Measurements from ENCODE around the gene BMP7.

Gene BMP7

DNA sequence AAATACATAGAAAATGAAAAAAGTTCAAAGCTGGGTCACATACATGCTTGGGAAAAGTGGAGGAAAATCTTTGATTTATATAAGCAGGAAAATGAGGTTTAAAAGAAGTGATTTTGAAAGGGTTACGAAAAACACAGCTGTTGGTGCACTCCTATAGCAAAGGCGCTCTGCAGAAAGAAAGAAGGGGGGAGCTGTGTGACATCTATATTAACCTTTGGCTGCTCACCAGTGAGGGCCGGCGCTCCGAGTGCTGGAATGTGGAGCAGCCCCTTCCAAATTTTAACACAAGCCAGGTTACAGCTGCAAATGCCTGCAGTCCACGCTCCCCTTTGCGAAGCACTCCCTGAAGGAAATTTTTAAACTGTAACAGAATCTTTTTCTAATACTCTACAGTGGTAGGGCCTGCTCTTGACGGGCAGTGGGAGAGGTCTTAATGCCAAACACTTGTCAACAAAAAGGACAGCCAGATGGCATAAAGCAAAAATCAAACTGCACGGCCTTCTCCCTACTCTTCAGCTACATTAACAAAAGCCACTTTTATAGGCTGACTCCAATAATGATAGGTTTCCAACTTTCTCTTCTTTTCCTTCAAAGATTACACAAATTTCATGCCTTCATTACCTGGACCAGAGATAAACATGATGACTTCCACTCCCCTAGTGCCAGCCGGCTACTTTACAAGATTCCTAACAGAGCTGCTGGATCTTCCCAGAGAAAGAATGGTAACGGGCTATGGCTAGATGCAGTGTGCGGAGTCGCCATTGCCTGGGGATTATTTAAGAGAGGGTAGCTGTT, 4.8 kb downstream of the BMP7 start:
- Histone ChIP-seq H3K4me3 (peak overlapping the region; percentile 25), H3K36me3 (ENCODE audit: insufficient read depth, low read length) (no peaks in the 10 kb centered on the region), H3K27ac (peak overlapping the region; percentile 54), H3K9me3 (ENCODE audit: low read depth, low read length) (no peaks in the 10 kb centered on the region), H3K9ac (ENCODE audit: insufficient read length) (no peak overlapping the region)
- TF ChIP-seq POLR2AphosphoS5 (IDR thresholded peaks at IDR 0.05; ENCODE audit: borderline replicate concordance, low read depth, low read length) (no peak), EZH2 (IDR thresholded peaks at IDR 0.05) (no peak), FOXP2 (optimal IDR thresholded peaks at IDR 0.05; ENCODE audit: control extremely low read depth, extremely low read length, insufficient read depth) (no peak)
- DNase-seq (ENCODE audit: low read depth, low spot score), result no peak

- no peak for DNase-seq (ENCODE audit: low read depth, low spot score)
- no peaks in the 10 kb centered on the region for H3K36me3 ChIP-seq (ENCODE audit: insufficient read depth, low read length)
- TF ChIP-seq EZH2 (IDR thresholded peaks at IDR 0.05), result no peak
- no peak for TF ChIP-seq POLR2AphosphoS5 (IDR thresholded peaks at IDR 0.05; ENCODE audit: borderline replicate concordance, low read depth, low read length)
- no peak for TF ChIP-seq FOXP2 (optimal IDR thresholded peaks at IDR 0.05; ENCODE audit: control extremely low read depth, extremely low read length, insufficient read depth)
- H3K4me3 ChIP-seq, result no peak overlapping the region
- H3K27ac ChIP-seq, result no peak overlapping the region
- H3K9ac ChIP-seq (ENCODE audit: insufficient read length), result no peak overlapping the region
- no peaks in the 10 kb centered on the region for H3K9me3 ChIP-seq (ENCODE audit: low read depth, low read length)
These were observed 5.5 kb downstream of the BMP7 start for GRCh38 chr20:57260934-57261333.

DNA sequence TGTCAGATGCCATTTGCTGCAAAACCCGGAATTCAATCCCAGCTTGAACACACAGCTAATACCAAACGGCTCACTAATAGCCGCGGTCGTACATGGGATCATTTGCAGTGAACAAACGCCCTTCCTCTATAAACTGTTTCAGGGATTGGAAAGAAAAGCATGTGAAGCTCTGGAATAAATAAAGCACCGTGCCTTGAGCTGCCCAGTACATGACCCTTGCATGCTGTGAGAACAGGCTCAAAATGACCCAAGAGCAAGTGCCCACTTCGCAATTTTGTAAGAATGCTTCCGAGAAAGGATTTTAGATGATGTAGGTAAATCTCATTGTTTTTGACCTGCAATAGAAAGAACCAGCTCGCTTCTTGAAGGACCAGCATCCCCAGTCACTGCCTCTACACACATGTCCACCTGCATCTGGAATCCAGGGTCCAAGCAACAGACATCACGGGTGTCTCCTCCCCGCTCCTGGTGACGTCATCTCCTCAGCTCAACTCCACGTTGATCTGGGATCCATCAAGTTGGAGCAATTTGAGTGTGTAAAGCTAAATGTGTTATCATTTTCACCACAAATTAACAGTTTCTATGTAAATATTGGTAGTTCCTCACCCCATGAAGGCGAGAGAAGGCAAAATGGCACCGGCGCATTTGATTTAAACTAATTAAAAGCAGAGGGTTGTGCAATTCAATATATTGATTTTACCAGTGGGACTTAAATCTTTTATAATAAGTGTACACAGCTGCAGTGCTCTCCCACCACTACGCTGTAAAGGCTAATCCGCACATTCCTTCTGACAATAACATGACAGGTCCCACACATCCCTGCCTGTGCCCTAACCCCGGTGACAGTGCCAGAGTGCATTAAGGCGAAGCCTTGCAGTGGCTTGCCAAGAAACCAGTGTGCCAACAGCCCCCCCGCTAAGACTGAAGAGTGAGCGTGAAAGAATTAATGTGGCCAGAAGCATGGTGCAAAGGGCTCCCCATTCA, 6.2 kb downstream of the BMP7 start:
- TF ChIP-seq EZH2 (IDR thresholded peaks at IDR 0.05) (no peak), POLR2AphosphoS5 (IDR thresholded peaks at IDR 0.05; ENCODE audit: borderline replicate concordance, low read depth, low read length) (no peak), FOXP2 (optimal IDR thresholded peaks at IDR 0.05; ENCODE audit: control extremely low read depth, extremely low read length, insufficient read depth) (no peak)
- no peak for DNase-seq (ENCODE audit: low read depth, low spot score)
- H3K9ac ChIP-seq (ENCODE audit: insufficient read length), result peak overlapping the region; percentile 42
- H3K4me3 ChIP-seq, result peak overlapping the region; percentile 74
- no peaks in the 10 kb centered on the region for H3K9me3 ChIP-seq (ENCODE audit: low read depth, low read length)
- H3K27ac ChIP-seq, result peak overlapping the region; percentile 90
- H3K36me3 ChIP-seq (ENCODE audit: insufficient read depth, low read length), result no peaks in the 10 kb centered on the region

- H3K9ac ChIP-seq (ENCODE audit: insufficient read length), result peak overlapping the region; percentile 42
- H3K9me3 ChIP-seq (ENCODE audit: low read depth, low read length), result no peaks in the 10 kb centered on the region
- peak; percentile 44 for DNase-seq (ENCODE audit: low read depth, low spot score)
- H3K36me3 ChIP-seq (ENCODE audit: insufficient read depth, low read length), result no peaks in the 10 kb centered on the region
- H3K27ac ChIP-seq, result peak overlapping the region; percentile 90
- no peak for TF ChIP-seq POLR2AphosphoS5 (IDR thresholded peaks at IDR 0.05; ENCODE audit: borderline replicate concordance, low read depth, low read length)
- no peak for TF ChIP-seq FOXP2 (optimal IDR thresholded peaks at IDR 0.05; ENCODE audit: control extremely low read depth, extremely low read length, insufficient read depth)
- TF ChIP-seq EZH2 (IDR thresholded peaks at IDR 0.05), result no peak
- peak overlapping the region; percentile 74 for H3K4me3 ChIP-seq
These were observed 7.1 kb downstream of the BMP7 start for GRCh38 chr20:57259121-57259937.

- peak overlapping the region; percentile 74 for H3K4me3 ChIP-seq
- no peaks in the 10 kb centered on the region for H3K9me3 ChIP-seq (ENCODE audit: low read depth, low read length)
- no peak overlapping the region for H3K9ac ChIP-seq (ENCODE audit: insufficient read length)
- TF ChIP-seq POLR2AphosphoS5 (IDR thresholded peaks at IDR 0.05; ENCODE audit: borderline replicate concordance, low read depth, low read length) (no peak), EZH2 (IDR thresholded peaks at IDR 0.05) (no peak), FOXP2 (optimal IDR thresholded peaks at IDR 0.05; ENCODE audit: control extremely low read depth, extremely low read length, insufficient read depth) (no peak)
- no peak for DNase-seq (ENCODE audit: low read depth, low spot score)
- H3K27ac ChIP-seq, result peak overlapping the region; percentile 86
- no peaks in the 10 kb centered on the region for H3K36me3 ChIP-seq (ENCODE audit: insufficient read depth, low read length)
These were observed 8.6 kb downstream of the BMP7 start for GRCh38 chr20:57257701-57258453.

- Histone ChIP-seq H3K9me3 (ENCODE audit: low read depth, low read length) (no peaks in the 10 kb centered on the region), H3K9ac (ENCODE audit: insufficient read length) (no peak overlapping the region), H3K4me3 (no peak overlapping the region), H3K27ac (no peak overlapping the region), H3K36me3 (ENCODE audit: insufficient read depth, low read length) (no peaks in the 10 kb centered on the region)
- no peak for TF ChIP-seq EZH2 (IDR thresholded peaks at IDR 0.05)
- no peak for TF ChIP-seq POLR2AphosphoS5 (IDR thresholded peaks at IDR 0.05; ENCODE audit: borderline replicate concordance, low read depth, low read length)
- no peak for DNase-seq (ENCODE audit: low read depth, low spot score)
These were observed 9.5 kb downstream of the BMP7 start for GRCh38 chr20:57256908-57257307.

GRCh38 chr20:57256205-57256604, 10.2 kb downstream of the BMP7 start:
- Histone ChIP-seq H3K9me3 (ENCODE audit: low read depth, low read length) (no peaks in the 10 kb centered on the region), H3K36me3 (ENCODE audit: insufficient read depth, low read length) (no peaks in the 10 kb centered on the region), H3K9ac (ENCODE audit: insufficient read length) (no peak overlapping the region), H3K4me3 (no peak overlapping the region), H3K27ac (no peak overlapping the region)
- DNase-seq (ENCODE audit: low read depth, low spot score), result no peak
- TF ChIP-seq POLR2AphosphoS5 (IDR thresholded peaks at IDR 0.05; ENCODE audit: borderline replicate concordance, low read depth, low read length) (no peak), EZH2 (IDR thresholded peaks at IDR 0.05) (no peak), FOXP2 (optimal IDR thresholded peaks at IDR 0.05; ENCODE audit: control extremely low read depth, extremely low read length, insufficient read depth) (no peak)
